Activated CD8-positive, alpha-beta T cell treated with anti-CD3 and anti-CD28 coated beads for 36 hours (primary cell): ENCODE data around the gene PPP1R17. TPM values are rescaled to one million over a fixed set of nuclear protein-coding genes. Genes with fewer than 3 reads are reported as not detected.

Experiments used
- ATAC-seq: fragments of 200-7000 bp; cut with Tn5 transposase; one replicate; pipeline ENCODE4 v1.10.0; 2021; ENCODE audit warnings: mild to moderate bottlenecking, moderate library complexity
- CTCF ChIA-PET: fragments of 350-600 bp; sonication (Branson Sonifier 250); formaldehyde crosslinking; loops from one replicate; lab custom pipeline; 2021; ENCODE audit warnings: antibody characterized with exemption; lab: Charles Lee
- POLR2A ChIA-PET: fragments of 350-600 bp; sonication (Branson Sonifier 250); formaldehyde crosslinking; loops from one replicate; lab custom pipeline; 2021; ENCODE audit warnings: antibody characterized with exemption; lab: Charles Lee
- DNase-seq: peaks from one replicate; pipeline ENCODE4 v3.0.0-alpha.2; 2020
- H3K27ac Mint-ChIP-seq: one replicate; pipeline ENCODE4 v1.8.0; 2021; ENCODE audit warnings: mild to moderate bottlenecking, mixed read lengths
- H3K27me3 Mint-ChIP-seq: one replicate; pipeline ENCODE4 v1.8.0; 2021; ENCODE audit warnings: mixed read lengths
- H3K36me3 Mint-ChIP-seq: one replicate; pipeline ENCODE4 v1.8.0; 2021; ENCODE audit warnings: low read depth, mixed read lengths
- H3K4me1 Mint-ChIP-seq: one replicate; pipeline ENCODE4 v1.8.0; 2021; ENCODE audit warnings: low read depth, mixed read lengths
- H3K4me3 Mint-ChIP-seq: one replicate; pipeline ENCODE4 v1.8.0; 2021; ENCODE audit warnings: mild to moderate bottlenecking, moderate library complexity, mixed read lengths
- H3K9me3 Mint-ChIP-seq: one replicate; pipeline ENCODE4 v1.8.0; 2021; ENCODE audit warnings: mixed read lengths
- intact Hi-C: fragments of 100-400 bp; cut with micrococcal nuclease; formaldehyde crosslinking; loops from one replicate; pipeline ENCODE4 v1.10.0; 2022
- total RNA-seq, 2 experiments: library from RNA; stranded (reverse); gene quantifications; one replicate each; pipeline ENCODE4 v1.2.3, GENCODE V29; 2021
- TF ChIP-seq, protein P1 (sequence below): fragments of 200-600 bp; IDR thresholded peaks from one replicate; pipeline ENCODE4 v1.8.0; 2022; ENCODE audit warnings: antibody characterized with exemption, mild to moderate bottlenecking

The PPP1R17 gene
- total RNA-seq, 2 experiments from 2014 or later = not detected

- TF ChIP-seq, protein P1, sequence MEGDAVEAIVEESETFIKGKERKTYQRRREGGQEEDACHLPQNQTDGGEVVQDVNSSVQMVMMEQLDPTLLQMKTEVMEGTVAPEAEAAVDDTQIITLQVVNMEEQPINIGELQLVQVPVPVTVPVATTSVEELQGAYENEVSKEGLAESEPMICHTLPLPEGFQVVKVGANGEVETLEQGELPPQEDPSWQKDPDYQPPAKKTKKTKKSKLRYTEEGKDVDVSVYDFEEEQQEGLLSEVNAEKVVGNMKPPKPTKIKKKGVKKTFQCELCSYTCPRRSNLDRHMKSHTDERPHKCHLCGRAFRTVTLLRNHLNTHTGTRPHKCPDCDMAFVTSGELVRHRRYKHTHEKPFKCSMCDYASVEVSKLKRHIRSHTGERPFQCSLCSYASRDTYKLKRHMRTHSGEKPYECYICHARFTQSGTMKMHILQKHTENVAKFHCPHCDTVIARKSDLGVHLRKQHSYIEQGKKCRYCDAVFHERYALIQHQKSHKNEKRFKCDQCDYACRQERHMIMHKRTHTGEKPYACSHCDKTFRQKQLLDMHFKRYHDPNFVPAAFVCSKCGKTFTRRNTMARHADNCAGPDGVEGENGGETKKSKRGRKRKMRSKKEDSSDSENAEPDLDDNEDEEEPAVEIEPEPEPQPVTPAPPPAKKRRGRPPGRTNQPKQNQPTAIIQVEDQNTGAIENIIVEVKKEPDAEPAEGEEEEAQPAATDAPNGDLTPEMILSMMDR = no peak
- no peak overlapping the region for H3K4me3 Mint-ChIP-seq
- H3K9me3 Mint-ChIP-seq = no peaks in the 10 kb centered on the region
- DNase-seq (no peak), ATAC-seq (no peak)
- ChIA-PET POLR2A (no interaction called here), CTCF (no interaction called here)
- intact Hi-C loops = no loop called here
- no peaks in the 10 kb centered on the region for H3K36me3 Mint-ChIP-seq
- H3K27ac Mint-ChIP-seq = no peak overlapping the region
- no peaks in the 10 kb centered on the region for H3K4me1 Mint-ChIP-seq
- H3K27me3 Mint-ChIP-seq = no peaks in the 10 kb centered on the region
These were observed 1.4 kb downstream of the PPP1R17 start for GRCh38 chr7:31688372-31688771.

- Mint-ChIP-seq H3K27me3 (no peaks in the 10 kb centered on the region), H3K9me3 (no peaks in the 10 kb centered on the region), H3K36me3 (no peaks in the 10 kb centered on the region), H3K27ac (no peak overlapping the region), H3K4me1 (no peaks in the 10 kb centered on the region), H3K4me3 (no peak overlapping the region)
- ChIA-PET CTCF (interaction anchor here (1.4 kb wide), 1 partner anchor 521 kb away, joined by 3 read pairs; no protein-coding TSS in a partner anchor), POLR2A (no interaction called here)
- no peak for DNase-seq
- no peak for ATAC-seq
- intact Hi-C loops = no loop called here
- TF ChIP-seq, protein P1 = no peak
These were observed 2.0 kb downstream of the PPP1R17 start for GRCh38 chr7:31688996-31689395.

DNA sequence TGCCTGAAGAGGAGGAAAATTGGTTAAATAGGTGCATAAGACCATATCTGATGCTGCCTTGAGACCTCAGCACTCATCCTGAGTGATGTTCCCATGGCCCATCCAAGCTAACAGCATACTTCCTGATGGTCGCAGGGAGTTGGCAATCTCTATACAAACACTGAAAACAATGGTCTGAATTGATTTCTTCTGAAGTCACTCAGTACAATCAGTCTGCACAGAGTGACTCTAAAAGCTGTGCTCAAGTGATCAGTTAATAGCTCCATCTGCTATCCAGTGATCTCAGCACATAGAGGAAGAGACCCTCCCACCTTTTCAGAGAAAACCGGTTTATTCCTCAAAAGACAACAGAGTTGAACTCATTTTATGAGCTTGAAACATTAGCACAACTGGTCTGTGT is 3.9 kb downstream of the PPP1R17 start:
- intact Hi-C loops = no loop called here
- Mint-ChIP-seq H3K36me3 (no peaks in the 10 kb centered on the region), H3K27ac (no peak overlapping the region), H3K9me3 (no peaks in the 10 kb centered on the region), H3K4me3 (no peak overlapping the region), H3K27me3 (no peaks in the 10 kb centered on the region), H3K4me1 (no peaks in the 10 kb centered on the region)
- CTCF ChIA-PET = interaction anchor here (0.7 kb wide), 1 partner anchor 11 kb away, joined by 3 read pairs; no protein-coding TSS in a partner anchor
- no peak for ATAC-seq
- DNase-seq = no peak
- TF ChIP-seq, protein P1 = no peak
- POLR2A ChIA-PET = no interaction called here

DNA sequence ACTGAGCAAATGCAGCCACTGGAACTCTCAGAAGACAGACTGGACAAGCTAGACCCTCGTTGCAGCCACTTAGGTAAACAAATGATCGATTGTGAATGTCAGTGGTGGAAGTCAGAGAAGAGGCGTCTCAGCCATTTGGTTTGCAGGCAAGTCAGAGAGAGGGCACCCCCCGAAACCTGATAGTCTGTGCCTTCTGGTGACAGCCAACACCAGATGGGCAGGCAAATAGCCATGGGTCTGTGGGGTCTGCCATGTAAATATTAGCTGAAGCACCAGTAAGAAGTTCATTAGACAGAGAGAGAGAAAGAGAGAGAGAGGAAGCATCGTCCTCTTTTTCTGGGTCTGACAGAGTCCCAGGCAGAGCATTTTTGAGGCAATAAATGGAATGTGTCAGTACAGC is 5.4 kb downstream of the PPP1R17 start:
- POLR2A ChIA-PET = no interaction called here
- no peak overlapping the region for H3K4me3 Mint-ChIP-seq
- intact Hi-C loops = no loop called here
- no peak overlapping the region for H3K27ac Mint-ChIP-seq
- DNase-seq (no peak), ATAC-seq (no peak)
- no peaks in the 10 kb centered on the region for H3K9me3 Mint-ChIP-seq
- no peaks in the 10 kb centered on the region for H3K36me3 Mint-ChIP-seq
- no peaks in the 10 kb centered on the region for H3K27me3 Mint-ChIP-seq
- no peaks in the 10 kb centered on the region for H3K4me1 Mint-ChIP-seq
- TF ChIP-seq, protein P1 = no peak
- CTCF ChIA-PET = no interaction called here

- TF ChIP-seq, protein P1 = no peak
- H3K4me1 Mint-ChIP-seq = no peaks in the 10 kb centered on the region
- H3K27ac Mint-ChIP-seq = no peak overlapping the region
- no peaks in the 10 kb centered on the region for H3K9me3 Mint-ChIP-seq
- H3K27me3 Mint-ChIP-seq = no peaks in the 10 kb centered on the region
- H3K4me3 Mint-ChIP-seq = no peak overlapping the region
- ATAC-seq (no peak), DNase-seq (no peak)
- H3K36me3 Mint-ChIP-seq = no peaks in the 10 kb centered on the region
- intact Hi-C loops = no loop called here
- ChIA-PET CTCF (no interaction called here), POLR2A (no interaction called here)
These were observed 5.9 kb downstream of the PPP1R17 start for GRCh38 chr7:31692871-31693270.
